Liver (tissue), 9 donors: ENCODE data around the gene RB1. TPM values are rescaled to one million over a fixed set of nuclear protein-coding genes. Genes with fewer than 3 reads are reported as not detected.

ENCODE experiments used
- DNase-seq: peaks from one replicate; pipeline ENCODE4 v3.0.0-alpha.2; 2017; ENCODE audit warnings: low spot score
- H3K27ac ChIP-seq, 2 donors: one replicate each; pipeline ENCODE4 v1.7.0; 2013; ENCODE audit warnings: inconsistent platforms in 2 of 2, low read length in 2 of 2, control low read depth in 1 of 2, low read depth in 1 of 2, mild to moderate bottlenecking in 1 of 2
- H3K27me3 ChIP-seq, 4 donors: one replicate each; pipeline versions ENCODE4 v1.6.1 to v1.7.0; 2013; ENCODE audit warnings: low read length in 3 of 4, inconsistent platforms in 1 of 4, mild to moderate bottlenecking in 1 of 4, moderate library complexity in 1 of 4; ENCODE audit not compliant: control insufficient read depth in 4 of 4, insufficient read depth in 4 of 4
- H3K36me3 ChIP-seq, 4 donors: one replicate each; pipeline versions ENCODE4 v1.6.1 to v1.7.0; 2013; ENCODE audit warnings: low read length in 3 of 4, mild to moderate bottlenecking in 3 of 4, low read depth in 1 of 4, moderate library complexity in 1 of 4; ENCODE audit not compliant: control insufficient read depth in 4 of 4, insufficient read depth in 3 of 4
- H3K4me1 ChIP-seq, 4 donors: one replicate each; pipeline versions ENCODE4 v1.6.1 to v1.7.0; 2013; ENCODE audit warnings: low read length in 3 of 4, mild to moderate bottlenecking in 3 of 4, moderate library complexity in 1 of 4; ENCODE audit not compliant: control insufficient read depth in 4 of 4, insufficient read depth in 4 of 4
- H3K4me3 ChIP-seq, 3 donors: one replicate each; pipeline versions ENCODE4 v1.6.1 to v1.7.0; 2013; ENCODE audit warnings: low read length in 3 of 3, control low read depth in 1 of 3, low read depth in 1 of 3, mild to moderate bottlenecking in 1 of 3
- H3K9ac ChIP-seq, 2 donors: one replicate each; pipeline ENCODE4 v1.7.0; 2013; ENCODE audit warnings: low read length in 2 of 2, mild to moderate bottlenecking in 2 of 2, moderate library complexity in 2 of 2, control low read depth in 1 of 2, low read depth in 1 of 2
- H3K9me3 ChIP-seq, 4 donors: one replicate each; pipeline versions ENCODE4 v1.6.1 to v1.7.0; 2013; ENCODE audit warnings: low read length in 3 of 4; ENCODE audit not compliant: control insufficient read depth in 4 of 4
- EGR1 ChIP-seq, 2 donors: IDR thresholded peaks; 2 replicates each; pipeline ENCODE4 v1.6.1; 2016 to 2018; ENCODE audit warnings: antibody characterized with exemption in 2 of 2, low read depth in 2 of 2
- FOXA1 ChIP-seq: IDR thresholded peaks from 2 replicates; pipeline ENCODE4 v1.6.1; 2016; ENCODE audit warnings: antibody characterized with exemption
- FOXA2 ChIP-seq: IDR thresholded peaks from 2 replicates; pipeline ENCODE4 v1.6.1; 2016; ENCODE audit warnings: antibody characterized with exemption
- GABPA ChIP-seq, 2 donors: IDR thresholded peaks in 1 of 2; conservative IDR thresholded peaks in 1 of 2; 2 replicates each; pipeline ENCODE4 v1.6.1; 2016; ENCODE audit warnings: antibody characterized with exemption in 2 of 2, mild to moderate bottlenecking in 1 of 2, moderate library complexity in 1 of 2
- HNF4A ChIP-seq, 2 donors: conservative IDR thresholded peaks; 2 replicates each; pipeline ENCODE4 v1.6.1; 2016; ENCODE audit warnings: antibody characterized with exemption in 2 of 2, mild to moderate bottlenecking in 2 of 2
- HNF4G ChIP-seq: IDR thresholded peaks from 2 replicates; pipeline ENCODE4 v1.6.1; 2016; ENCODE audit warnings: antibody characterized with exemption
- NR2F2 ChIP-seq: IDR thresholded peaks from 2 replicates; pipeline ENCODE4 v1.6.1; 2016; ENCODE audit warnings: antibody characterized with exemption
- RAD21 ChIP-seq, 2 donors: IDR thresholded peaks; 2 replicates each; pipeline ENCODE4 v1.6.1; 2016; ENCODE audit warnings: antibody characterized with exemption in 2 of 2, mild to moderate bottlenecking in 2 of 2
- RXRA ChIP-seq, 2 donors: IDR thresholded peaks; 2 replicates each; pipeline ENCODE4 v1.6.1; 2017 to 2018; ENCODE audit warnings: antibody characterized with exemption in 2 of 2, mild to moderate bottlenecking in 1 of 2
- TAF1 ChIP-seq: conservative IDR thresholded peaks from 2 replicates; pipeline ENCODE4 v1.6.1; 2016; ENCODE audit warnings: antibody characterized with exemption, mild to moderate bottlenecking
- ZBTB33 ChIP-seq: IDR thresholded peaks from 2 replicates; pipeline ENCODE4 v1.6.1; 2016; ENCODE audit warnings: antibody characterized with exemption
- WGBS: extraction: QIAGEN DNeasy Blood & Tissue Kit; methylation state at CpG from one replicate; pipeline ENCODE4 v1.1.7; 2013; 5-methylcytosine and 5-hydroxymethylcytosine counted together
- polyA plus RNA-seq, 2 donors: library from polyadenylated mRNA; stranded (reverse) in 1 of 2; unstranded in 1 of 2; fragments of 200-250 nt in 1 of 2; fragments of >200 nt in 1 of 2; fragmentation: Nextera tagmentation in 1 of 2; extraction: Ambion mirVana in 1 of 2; gene quantifications; one replicate each; pipeline versions ENCODE4 v1.2.1 to v1.2.3, GENCODE V29; 2013 to 2015
- total RNA-seq, 2 donors: library from RNA; depleted of rRNA; stranded (reverse); fragments of >200 nt; gene quantifications; one replicate each; pipeline ENCODE4 v1.2.3, GENCODE V29; 2014
- TF ChIP-seq, protein P1 (sequence below): IDR thresholded peaks from 2 replicates; pipeline ENCODE4 v1.6.1; 2016; ENCODE audit warnings: antibody characterized with exemption
- TF ChIP-seq, protein P2 (sequence below): fragments of 150-350 bp; IDR thresholded peaks from 2 replicates; pipeline ENCODE4 v1.5.1; 2017; ENCODE audit warnings: improper control_type of control experiment, low read depth, low read length; ENCODE audit not compliant: missing input control
- TF ChIP-seq, protein P3 (sequence below): IDR thresholded peaks from 2 replicates; pipeline ENCODE4 v1.6.1; 2016; ENCODE audit warnings: antibody characterized with exemption
- TF ChIP-seq, protein P4 (sequence below): IDR thresholded peaks from 2 replicates; pipeline ENCODE4 v1.6.1; 2016; ENCODE audit warnings: antibody characterized with exemption, mild to moderate bottlenecking
- donor health status: healthy.
- donor health status: healthy.
- donor health status: healthy.
- donor health status: healthy.
- donor health status: healthy.

Gene RB1
- total and polyA plus RNA-seq, 4 donors = 6.6 to 30.6 (median 8.9) TPM

GRCh38 chr13:48515732-48516131 lies 212.2 kb downstream of the RB1 start:
- peaks cover 0 to 5% (median 3%) of the 10 kb centered on the region in 4 donors for H3K4me1 ChIP-seq
- H3K36me3 ChIP-seq = peaks cover 0 to 8% (median 2%) of the 10 kb centered on the region in 4 donors
- 97% methylated on average over 6 of the region's 6 CpGs for WGBS
- H3K27ac ChIP-seq = no peak overlapping the region
- H3K4me3 ChIP-seq = no peak overlapping the region
- TF ChIP-seq GABPA (IDR thresholded peaks at IDR 0.05 in 1 of 2, conservative IDR thresholded peaks at IDR 0.05 in 1 of 2) (no peak), ZBTB33 (no peak)
- TF ChIP-seq, protein P1, sequence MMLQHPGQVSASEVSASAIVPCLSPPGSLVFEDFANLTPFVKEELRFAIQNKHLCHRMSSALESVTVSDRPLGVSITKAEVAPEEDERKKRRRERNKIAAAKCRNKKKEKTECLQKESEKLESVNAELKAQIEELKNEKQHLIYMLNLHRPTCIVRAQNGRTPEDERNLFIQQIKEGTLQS = no peak
- TF ChIP-seq, protein P2, sequence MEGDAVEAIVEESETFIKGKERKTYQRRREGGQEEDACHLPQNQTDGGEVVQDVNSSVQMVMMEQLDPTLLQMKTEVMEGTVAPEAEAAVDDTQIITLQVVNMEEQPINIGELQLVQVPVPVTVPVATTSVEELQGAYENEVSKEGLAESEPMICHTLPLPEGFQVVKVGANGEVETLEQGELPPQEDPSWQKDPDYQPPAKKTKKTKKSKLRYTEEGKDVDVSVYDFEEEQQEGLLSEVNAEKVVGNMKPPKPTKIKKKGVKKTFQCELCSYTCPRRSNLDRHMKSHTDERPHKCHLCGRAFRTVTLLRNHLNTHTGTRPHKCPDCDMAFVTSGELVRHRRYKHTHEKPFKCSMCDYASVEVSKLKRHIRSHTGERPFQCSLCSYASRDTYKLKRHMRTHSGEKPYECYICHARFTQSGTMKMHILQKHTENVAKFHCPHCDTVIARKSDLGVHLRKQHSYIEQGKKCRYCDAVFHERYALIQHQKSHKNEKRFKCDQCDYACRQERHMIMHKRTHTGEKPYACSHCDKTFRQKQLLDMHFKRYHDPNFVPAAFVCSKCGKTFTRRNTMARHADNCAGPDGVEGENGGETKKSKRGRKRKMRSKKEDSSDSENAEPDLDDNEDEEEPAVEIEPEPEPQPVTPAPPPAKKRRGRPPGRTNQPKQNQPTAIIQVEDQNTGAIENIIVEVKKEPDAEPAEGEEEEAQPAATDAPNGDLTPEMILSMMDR = no peak
- H3K27me3 ChIP-seq = no peaks in the 10 kb centered on the region
- H3K9me3 ChIP-seq = no peaks in the 10 kb centered on the region
- no peak overlapping the region for H3K9ac ChIP-seq
- no peak for DNase-seq

DNA sequence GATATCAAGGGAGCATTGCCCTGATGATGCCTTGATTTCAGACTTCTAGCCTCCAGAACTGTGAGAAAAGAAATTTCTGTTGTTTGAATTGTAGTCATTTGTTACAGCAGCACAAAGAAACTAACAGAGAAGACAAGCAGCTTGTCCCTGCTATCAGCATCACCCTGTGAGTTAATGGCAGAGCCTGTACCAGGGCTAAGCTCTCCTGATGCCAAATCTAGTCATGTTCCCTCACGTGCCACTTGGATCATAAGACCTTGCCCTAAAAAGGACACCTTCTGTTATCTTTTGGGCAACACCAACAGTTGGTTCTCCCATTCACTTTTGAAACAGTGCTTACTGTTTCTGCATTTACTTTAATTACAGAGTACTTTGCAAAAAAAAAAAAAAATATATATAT lies 214.5 kb downstream of the RB1 start:
- DNase-seq = no peak
- peaks cover 0 to 5% (median 2%) of the 10 kb centered on the region in 4 donors for H3K4me1 ChIP-seq
- no peak overlapping the region for H3K27ac ChIP-seq
- H3K9me3 ChIP-seq = no peaks in the 10 kb centered on the region
- TF ChIP-seq NR2F2 (no peak), ZBTB33 (no peak), FOXA1 (no peak), HNF4A (conservative IDR thresholded peaks at IDR 0.05) (no peak), RXRA (IDR thresholded peaks at IDR 0.05) (no peak)
- TF ChIP-seq, protein P3, sequence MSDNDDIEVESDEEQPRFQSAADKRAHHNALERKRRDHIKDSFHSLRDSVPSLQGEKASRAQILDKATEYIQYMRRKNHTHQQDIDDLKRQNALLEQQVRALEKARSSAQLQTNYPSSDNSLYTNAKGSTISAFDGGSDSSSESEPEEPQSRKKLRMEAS = no peak
- H3K27me3 ChIP-seq = no peaks in the 10 kb centered on the region
- no peak overlapping the region for H3K9ac ChIP-seq
- 93% methylated on average over 1 of the region's 1 CpG for WGBS
- H3K36me3 ChIP-seq = peaks cover 0 to 3% (median 0%) of the 10 kb centered on the region in 4 donors
- H3K4me3 ChIP-seq = no peak overlapping the region

DNA sequence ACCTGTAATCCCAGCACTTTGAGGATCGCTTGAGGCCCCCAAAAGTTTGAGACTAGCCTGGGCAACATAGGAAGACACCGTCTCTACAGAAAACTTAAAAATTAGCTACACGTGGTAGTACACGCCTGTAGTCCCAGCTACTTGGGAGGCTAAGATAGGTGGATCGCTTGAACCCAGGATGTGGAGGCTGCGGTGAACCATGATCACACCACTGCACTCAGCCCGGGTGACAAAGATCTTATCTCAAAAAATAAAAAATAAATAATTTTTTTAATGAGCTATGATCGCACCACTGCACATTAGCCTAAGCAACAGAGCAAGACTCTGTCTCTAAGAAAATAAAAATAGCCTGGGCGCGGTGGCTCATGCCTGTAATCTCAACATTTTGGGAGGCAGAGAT lies 222.7 kb downstream of the RB1 start:
- no peak overlapping the region for H3K9ac ChIP-seq
- H3K4me3 ChIP-seq = no peak overlapping the region
- H3K27ac ChIP-seq = no peak overlapping the region
- H3K4me1 ChIP-seq = peaks cover under 1 to 11% (median 2%) of the 10 kb centered on the region in 4 donors
- no peaks in the 10 kb centered on the region for H3K9me3 ChIP-seq
- WGBS = 96% methylated on average over 10 of the region's 10 CpGs
- TF ChIP-seq RAD21 (IDR thresholded peaks at IDR 0.05) = no peak
- TF ChIP-seq HNF4A (conservative IDR thresholded peaks at IDR 0.05) = no peak
- no peak for TF ChIP-seq EGR1 (IDR thresholded peaks at IDR 0.05; ENCODE audit: low read depth in 2 of 2)
- TF ChIP-seq, protein P4, sequence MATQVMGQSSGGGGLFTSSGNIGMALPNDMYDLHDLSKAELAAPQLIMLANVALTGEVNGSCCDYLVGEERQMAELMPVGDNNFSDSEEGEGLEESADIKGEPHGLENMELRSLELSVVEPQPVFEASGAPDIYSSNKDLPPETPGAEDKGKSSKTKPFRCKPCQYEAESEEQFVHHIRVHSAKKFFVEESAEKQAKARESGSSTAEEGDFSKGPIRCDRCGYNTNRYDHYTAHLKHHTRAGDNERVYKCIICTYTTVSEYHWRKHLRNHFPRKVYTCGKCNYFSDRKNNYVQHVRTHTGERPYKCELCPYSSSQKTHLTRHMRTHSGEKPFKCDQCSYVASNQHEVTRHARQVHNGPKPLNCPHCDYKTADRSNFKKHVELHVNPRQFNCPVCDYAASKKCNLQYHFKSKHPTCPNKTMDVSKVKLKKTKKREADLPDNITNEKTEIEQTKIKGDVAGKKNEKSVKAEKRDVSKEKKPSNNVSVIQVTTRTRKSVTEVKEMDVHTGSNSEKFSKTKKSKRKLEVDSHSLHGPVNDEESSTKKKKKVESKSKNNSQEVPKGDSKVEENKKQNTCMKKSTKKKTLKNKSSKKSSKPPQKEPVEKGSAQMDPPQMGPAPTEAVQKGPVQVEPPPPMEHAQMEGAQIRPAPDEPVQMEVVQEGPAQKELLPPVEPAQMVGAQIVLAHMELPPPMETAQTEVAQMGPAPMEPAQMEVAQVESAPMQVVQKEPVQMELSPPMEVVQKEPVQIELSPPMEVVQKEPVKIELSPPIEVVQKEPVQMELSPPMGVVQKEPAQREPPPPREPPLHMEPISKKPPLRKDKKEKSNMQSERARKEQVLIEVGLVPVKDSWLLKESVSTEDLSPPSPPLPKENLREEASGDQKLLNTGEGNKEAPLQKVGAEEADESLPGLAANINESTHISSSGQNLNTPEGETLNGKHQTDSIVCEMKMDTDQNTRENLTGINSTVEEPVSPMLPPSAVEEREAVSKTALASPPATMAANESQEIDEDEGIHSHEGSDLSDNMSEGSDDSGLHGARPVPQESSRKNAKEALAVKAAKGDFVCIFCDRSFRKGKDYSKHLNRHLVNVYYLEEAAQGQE = no peak
- TF ChIP-seq FOXA2 = no peak
- no peak for TF ChIP-seq HNF4G
- TF ChIP-seq, protein P3 = no peak
- no peak for TF ChIP-seq TAF1
- no peak for DNase-seq
- H3K36me3 ChIP-seq = no peaks in the 10 kb centered on the region
- no peaks in the 10 kb centered on the region for H3K27me3 ChIP-seq
